Measurements from ENCODE around the gene SLC35E2B. TPM values are rescaled to one million over a fixed set of nuclear protein-coding genes. Genes with fewer than 3 reads are reported as not detected.

SLC35E2B gene
- total and polyA plus RNA-seq, 2 of the 8 experiments (the other 6 are each of a cell fraction or from before 2014, with no cell fraction given) = 25.9 to 46.7 TPM

DNA sequence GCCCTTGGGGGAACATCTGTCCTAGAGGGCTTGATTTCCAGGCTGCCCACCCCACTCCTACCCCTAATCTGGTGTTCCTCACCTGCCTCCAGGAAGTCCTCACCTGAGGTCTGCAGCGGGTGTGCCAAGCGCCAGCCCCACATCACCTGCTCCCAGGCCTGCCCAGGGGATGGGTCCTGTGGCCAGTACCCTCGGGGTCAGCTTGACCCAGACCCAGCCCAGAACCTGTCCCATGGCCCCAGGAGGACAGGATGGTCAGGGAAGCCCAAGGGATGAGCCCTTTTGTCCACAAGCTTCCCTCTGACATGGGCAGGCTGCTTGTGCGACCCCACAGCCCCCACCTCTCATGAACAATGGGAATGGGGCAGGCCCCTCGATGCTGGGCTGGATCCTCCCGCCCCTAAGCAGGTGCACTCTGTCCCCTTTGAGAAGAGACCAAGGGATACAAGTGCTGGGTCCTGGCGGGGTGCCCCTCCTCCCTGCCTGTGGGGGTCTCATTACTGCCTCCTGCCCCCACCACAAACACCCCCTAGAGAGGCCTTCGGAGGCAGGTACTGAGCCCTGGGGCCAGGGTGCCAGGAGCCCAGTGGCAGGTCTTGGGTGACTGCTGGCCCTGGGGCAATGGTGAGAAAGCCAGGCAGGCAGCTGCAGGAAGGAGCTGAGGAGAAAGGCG lies 74.1 kb downstream of the SLC35E2B start:
- DNase-seq (ENCODE audit: low read depth in 1 of 2, low spot score in 2 of 2) (no peak), FAIRE-seq (no peak)
- H3K36me3 ChIP-seq (ENCODE audit: control insufficient read depth in 2 of 4, insufficient read depth in 4 of 4, low read length in 3 of 4) = no peaks in the 10 kb centered on the region
- POLR2A ChIA-PET (ENCODE audit: partially characterized antibody) = interaction anchor here (1.0 to 2.6 kb wide), 2 partner anchors 8 to 11 kb away, joined by 3 to 11 read pairs; no protein-coding TSS in a partner anchor
- peaks cover 3% of the 10 kb centered on the region for H3K79me1 ChIP-seq (ENCODE audit: low read depth, low read length)
- H3K18ac ChIP-seq (ENCODE audit: extremely low read depth, low read length) = no peak overlapping the region
- peaks cover 0 to 11% of the 10 kb centered on the region in 2 experiments; a peak in 2 of 4 replicates for H3K79me2 ChIP-seq (ENCODE audit: control insufficient read depth in 1 of 2, insufficient read depth in 2 of 2, low read length in 2 of 2)
- WGBS, 2 experiments (ENCODE audit: extremely low coverage in 1 of 2, insufficient coverage in 1 of 2, insufficient read length in 1 of 2, insufficient replicate concordance in 2 of 2, low coverage in 1 of 2, low lambda C conversion rate in 2 of 2, missing lambda C conversion rate in 1 of 2) = 86% methylated on average over 8 of the region's 9 CpGs; no CpG with 5 or more reads in 1 of the 2 experiments
- no peak overlapping the region for H3K14ac ChIP-seq (ENCODE audit: insufficient read length)
- peaks cover 6% of the 10 kb centered on the region; the same call in 1 of the 2 replicates for H3K23me2 ChIP-seq (ENCODE audit: low read depth, low read length)
- H2BK12ac ChIP-seq (ENCODE audit: low read depth, low read length) = no peak overlapping the region
- H4K8ac ChIP-seq (ENCODE audit: extremely low read depth, insufficient read depth, low read length) = no peak overlapping the region
- no peak overlapping the region for H2BK5ac ChIP-seq (ENCODE audit: low read depth, low read length)
- H2BK120ac ChIP-seq (replicated peaks; ENCODE audit: low read depth, low read length) = no peak overlapping the region
- peaks cover 6 to 25% of the 10 kb centered on the region in 2 experiments for H4K20me1 ChIP-seq (replicated peaks in 1 of 2; ENCODE audit: control insufficient read depth in 1 of 2, insufficient read depth in 2 of 2, low read length in 2 of 2)
- H3K4ac ChIP-seq (replicated peaks; ENCODE audit: insufficient read length, low read depth, low read length) = no peak overlapping the region
- H3K9ac ChIP-seq (replicated peaks in 1 of 4; ENCODE audit: extremely low read depth in 1 of 4, low read depth in 3 of 4, low read length in 3 of 4) = no peak overlapping the region
- no peak overlapping the region for H3K4me3 ChIP-seq (ENCODE audit: extremely low read depth in 1 of 4, insufficient read depth in 2 of 4, low read depth in 3 of 4, low read length in 4 of 4)
- H2BK15ac ChIP-seq (ENCODE audit: low read length) = no peak overlapping the region
- H3K4me1 ChIP-seq (replicated peaks in 1 of 4; ENCODE audit: control insufficient read depth in 3 of 4, insufficient read depth in 4 of 4, low read length in 3 of 4) = peaks cover 0 to 13% (median 5%) of the 10 kb centered on the region in 4 experiments; a peak in 5 of 7 replicates
- CTCF ChIA-PET (ENCODE audit: partially characterized antibody) = interaction anchor here (0.8 to 3.3 kb wide), 10 partner anchors 11 to 250 kb away, joined by 3 to 21 read pairs (median 5); no protein-coding TSS in a partner anchor
- no peak overlapping the region for H2AK5ac ChIP-seq (ENCODE audit: low read depth, low read length)
- no peak overlapping the region for H3K4me2 ChIP-seq (ENCODE audit: insufficient read depth in 1 of 2, low read depth in 2 of 2, low read length in 2 of 2)
- no peak overlapping the region for H2AFZ ChIP-seq (ENCODE audit: low read length)
- no peaks in the 10 kb centered on the region; a peak in 1 of 7 replicates for H3K27me3 ChIP-seq (replicated peaks in 1 of 4; ENCODE audit: control insufficient read depth in 3 of 4, extremely low read depth in 1 of 4, insufficient read depth in 3 of 4, low read length in 3 of 4)
- H4K5ac ChIP-seq (ENCODE audit: insufficient read length, low read depth, low read length) = no peak overlapping the region
- H4K91ac ChIP-seq (replicated peaks; ENCODE audit: insufficient read length, low read length) = no peak overlapping the region
- no peak overlapping the region for H3K23ac ChIP-seq (ENCODE audit: insufficient read length)
- H3K27ac ChIP-seq (ENCODE audit: low read depth, low read length) = no peak overlapping the region
- H3K9me3 ChIP-seq (ENCODE audit: insufficient read depth in 2 of 2, low read depth in 1 of 2, low read length in 1 of 2) = no peaks in the 10 kb centered on the region
- H3K56ac ChIP-seq (replicated peaks; ENCODE audit: insufficient read length, low read depth, low read length) = no peak overlapping the region
- no peak overlapping the region for H2BK20ac ChIP-seq (ENCODE audit: low read length)
- TF ChIP-seq TAF7 (optimal IDR thresholded peaks at IDR 0.05; ENCODE audit: borderline replicate concordance, low read depth, low read length) (no peak), KDM4A (IDR thresholded peaks at IDR 0.05; ENCODE audit: low read depth, low read length, severe bottlenecking) (no peak), SAP30 (IDR thresholded peaks at IDR 0.05; ENCODE audit: insufficient read depth, insufficient replicate concordance, low read length) (no peak), BACH1 (IDR thresholded peaks at IDR 0.05; ENCODE audit: low read length) (no peak), POU5F1 (IDR thresholded peaks at IDR 0.05; ENCODE audit: low read depth, low read length) (no peak), MAFK (IDR thresholded peaks at IDR 0.05; ENCODE audit: low read depth, low read length) (no peak), SUZ12 (IDR thresholded peaks at IDR 0.05; ENCODE audit: low read length) (no peak), NRF1 (IDR thresholded peaks at IDR 0.05; ENCODE audit: low read depth, low read length) (no peak), ASH2L (IDR thresholded peaks at IDR 0.05; ENCODE audit: low read length) (no peak)
- TF ChIP-seq, protein P1, sequence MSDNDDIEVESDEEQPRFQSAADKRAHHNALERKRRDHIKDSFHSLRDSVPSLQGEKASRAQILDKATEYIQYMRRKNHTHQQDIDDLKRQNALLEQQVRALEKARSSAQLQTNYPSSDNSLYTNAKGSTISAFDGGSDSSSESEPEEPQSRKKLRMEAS (IDR thresholded peaks at IDR 0.05) = no peak

All from H1 (cell line).